ENCODE measurements around the gene CFAP74.

Gene CFAP74

DNA sequence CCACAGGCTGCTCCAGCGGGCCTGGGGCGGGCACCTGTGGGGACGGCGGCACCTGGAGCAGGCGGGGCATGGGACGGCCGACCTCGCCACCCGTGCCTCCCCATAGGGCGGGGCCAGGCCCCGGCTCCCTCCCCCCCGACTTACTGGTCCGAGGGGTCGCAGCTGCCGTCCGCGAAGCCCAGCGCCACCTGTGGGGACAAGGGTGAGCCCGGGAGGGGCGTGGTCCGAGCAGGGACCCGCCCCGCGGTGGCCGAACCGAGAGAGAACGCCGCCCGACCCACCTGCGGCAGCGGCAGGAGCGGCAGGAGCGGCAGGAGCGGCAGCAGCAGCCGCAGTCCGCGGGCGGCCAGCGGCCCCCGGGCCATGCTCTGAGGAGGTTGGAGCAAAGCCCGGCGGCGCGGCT lies 84.7 kb downstream of the CFAP74 start, which contains the start of gene TMEM52:
TSS of gene TMEM52 (minus strand) at position 379 of the 403 bp plus-strand sequence. CDS start at position 365, 14 bp downstream.
- H3K4me3 ChIP-seq (ENCODE audit: low read depth, low read length): peak within 1 kb of the TSS; percentile 50
- H3K27ac ChIP-seq: no peak within 1 kb of the TSS
- H3K27me3 ChIP-seq (ENCODE audit: control insufficient read depth, insufficient read depth, low read length): no peaks in the 10 kb centered on the region
- no peaks in the 10 kb centered on the region for H3K79me2 ChIP-seq
- no peak within 1 kb of the TSS for H3K9ac ChIP-seq
- no peaks in the 10 kb centered on the region for H3K4me1 ChIP-seq
- peak within 1 kb of the TSS; percentile 70 for H3K4me2 ChIP-seq (ENCODE audit: low read length)
- H3K9me3 ChIP-seq (ENCODE audit: control insufficient read depth, low read length): no peaks in the 10 kb centered on the region
- H2AFZ ChIP-seq: peak within 1 kb of the TSS; percentile 75
- no peaks in the 10 kb centered on the region for H3K36me3 ChIP-seq (ENCODE audit: control insufficient read depth, insufficient read depth, low read length)
- TF ChIP-seq, protein P1, sequence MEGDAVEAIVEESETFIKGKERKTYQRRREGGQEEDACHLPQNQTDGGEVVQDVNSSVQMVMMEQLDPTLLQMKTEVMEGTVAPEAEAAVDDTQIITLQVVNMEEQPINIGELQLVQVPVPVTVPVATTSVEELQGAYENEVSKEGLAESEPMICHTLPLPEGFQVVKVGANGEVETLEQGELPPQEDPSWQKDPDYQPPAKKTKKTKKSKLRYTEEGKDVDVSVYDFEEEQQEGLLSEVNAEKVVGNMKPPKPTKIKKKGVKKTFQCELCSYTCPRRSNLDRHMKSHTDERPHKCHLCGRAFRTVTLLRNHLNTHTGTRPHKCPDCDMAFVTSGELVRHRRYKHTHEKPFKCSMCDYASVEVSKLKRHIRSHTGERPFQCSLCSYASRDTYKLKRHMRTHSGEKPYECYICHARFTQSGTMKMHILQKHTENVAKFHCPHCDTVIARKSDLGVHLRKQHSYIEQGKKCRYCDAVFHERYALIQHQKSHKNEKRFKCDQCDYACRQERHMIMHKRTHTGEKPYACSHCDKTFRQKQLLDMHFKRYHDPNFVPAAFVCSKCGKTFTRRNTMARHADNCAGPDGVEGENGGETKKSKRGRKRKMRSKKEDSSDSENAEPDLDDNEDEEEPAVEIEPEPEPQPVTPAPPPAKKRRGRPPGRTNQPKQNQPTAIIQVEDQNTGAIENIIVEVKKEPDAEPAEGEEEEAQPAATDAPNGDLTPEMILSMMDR (IDR thresholded peaks at IDR 0.05): no peak

GRCh38 chr1:1917995-1918900 lies 85.3 kb downstream of the CFAP74 start:
- Histone ChIP-seq H3K36me3 (ENCODE audit: control insufficient read depth, insufficient read depth, low read length) (no peaks in the 10 kb centered on the region), H3K79me2 (no peaks in the 10 kb centered on the region), H3K4me3 (ENCODE audit: low read depth, low read length) (peak overlapping the region; percentile 50), H2AFZ (peak overlapping the region; percentile 75), H3K27me3 (ENCODE audit: control insufficient read depth, insufficient read depth, low read length) (no peaks in the 10 kb centered on the region), H3K4me1 (no peaks in the 10 kb centered on the region), H3K4me2 (ENCODE audit: low read length) (peak overlapping the region; percentile 70), H3K27ac (no peak overlapping the region), H3K9me3 (ENCODE audit: control insufficient read depth, low read length) (no peaks in the 10 kb centered on the region), H3K9ac (no peak overlapping the region)
- TF ChIP-seq, protein P1 (IDR thresholded peaks at IDR 0.05): no peak

GRCh38 chr1:1917304-1917976 lies 86.1 kb downstream of the CFAP74 start:
- Histone ChIP-seq H3K27ac (no peak overlapping the region), H3K36me3 (ENCODE audit: control insufficient read depth, insufficient read depth, low read length) (no peaks in the 10 kb centered on the region), H3K4me2 (ENCODE audit: low read length) (no peak overlapping the region), H3K9ac (no peak overlapping the region), H3K4me1 (no peaks in the 10 kb centered on the region), H2AFZ (no peak overlapping the region), H3K4me3 (ENCODE audit: low read depth, low read length) (no peak overlapping the region), H3K27me3 (ENCODE audit: control insufficient read depth, insufficient read depth, low read length) (no peaks in the 10 kb centered on the region), H3K9me3 (ENCODE audit: control insufficient read depth, low read length) (no peaks in the 10 kb centered on the region), H3K79me2 (no peaks in the 10 kb centered on the region)
- TF ChIP-seq, protein P1 (IDR thresholded peaks at IDR 0.05): no peak

DNA sequence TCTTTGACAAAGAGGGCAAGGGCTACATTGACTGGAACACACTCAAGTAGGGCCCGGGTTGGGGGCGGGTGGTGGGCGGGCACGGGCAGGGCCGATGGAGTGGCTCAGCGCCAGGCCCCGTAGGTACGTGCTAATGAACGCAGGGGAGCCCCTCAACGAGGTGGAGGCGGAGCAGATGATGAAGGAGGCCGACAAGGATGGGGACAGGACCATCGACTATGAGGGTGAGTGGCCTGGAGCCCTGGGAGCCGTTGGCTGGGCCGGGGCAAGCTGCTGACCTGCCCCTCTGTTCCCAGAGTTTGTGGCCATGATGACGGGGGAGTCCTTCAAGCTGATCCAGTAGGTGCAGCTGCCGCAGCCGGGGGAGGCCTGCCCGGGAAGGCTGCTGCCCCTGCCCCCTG lies 86.7 kb downstream of the CFAP74 start:
- no peaks in the 10 kb centered on the region for H3K79me2 ChIP-seq
- H3K9me3 ChIP-seq (ENCODE audit: control insufficient read depth, low read length): no peaks in the 10 kb centered on the region
- H3K4me3 ChIP-seq (ENCODE audit: low read depth, low read length): no peak overlapping the region
- H3K27ac ChIP-seq: no peak overlapping the region
- TF ChIP-seq, protein P1 (IDR thresholded peaks at IDR 0.05): no peak
- no peak overlapping the region for H3K4me2 ChIP-seq (ENCODE audit: low read length)
- no peaks in the 10 kb centered on the region for H3K27me3 ChIP-seq (ENCODE audit: control insufficient read depth, insufficient read depth, low read length)
- H3K4me1 ChIP-seq: no peaks in the 10 kb centered on the region
- no peak overlapping the region for H3K9ac ChIP-seq
- H3K36me3 ChIP-seq (ENCODE audit: control insufficient read depth, insufficient read depth, low read length): no peaks in the 10 kb centered on the region
- H2AFZ ChIP-seq: no peak overlapping the region

Measured in parathyroid adenoma (tissue), 2 donors.